Measurements from ENCODE around the gene SCAMP2. TPM values are rescaled to one million over a fixed set of nuclear protein-coding genes. Genes with fewer than 3 reads are reported as not detected.

The SCAMP2 gene
- total RNA-seq, 2 experiments from 2014 or later = 57.8 to 58.9 TPM

GRCh38 chr15:74843445-74843828 is 29.7 kb downstream of the SCAMP2 start:
- TF ChIP-seq CTCF (IDR thresholded peaks at IDR 0.05) = no peak
- POLR2A ChIA-PET = interaction anchor here (0.6 to 4.5 kb wide), 8 partner anchors 8 to 94 kb away, joined by 3 to 18 read pairs (median 4); partner anchors contain the start of gene COX5A
- Mint-ChIP-seq H3K9me3 (no peaks in the 10 kb centered on the region), H3K27ac (peak overlapping the region; percentile 94), H3K4me1 (ENCODE audit: low read depth) (peaks cover 44% of the 10 kb centered on the region), H3K27me3 (no peaks in the 10 kb centered on the region), H3K4me3 (peak overlapping the region; percentile 90), H3K36me3 (ENCODE audit: low read depth) (peaks cover 25% of the 10 kb centered on the region)
- CTCF ChIA-PET = interaction anchor here (0.6 to 4.7 kb wide), 14 partner anchors 15 to 212 kb away, joined by 3 to 38 read pairs (median 4); partner anchors contain the start of genes MPI and RPP25
- intact Hi-C loops (cut with micrococcal nuclease) = loop anchor here (5.0 kb wide), 1 partner anchor 61 kb away; the partner anchor contains the start of gene CSK
- DNase-seq (no peak), ATAC-seq (no peak)

- peak; percentile 92 for ATAC-seq
- intact Hi-C loops (cut with micrococcal nuclease) = loop anchor here (5.0 kb wide), 1 partner anchor 61 kb away; the partner anchor contains the start of gene CSK
- peak; percentile 89 for TF ChIP-seq CTCF (IDR thresholded peaks at IDR 0.05)
- H3K4me3 Mint-ChIP-seq = peak within 1 kb of the TSS; percentile 90
- H3K27me3 Mint-ChIP-seq = no peaks in the 10 kb centered on the region
- no peaks in the 10 kb centered on the region for H3K9me3 Mint-ChIP-seq
- DNase-seq = peak; percentile 94
- ChIA-PET CTCF (interaction anchor here (0.8 to 4.7 kb wide), 19 partner anchors 15 to 228 kb away, joined by 3 to 38 read pairs (median 4); partner anchors contain the start of genes CPLX3, MPI and RPP25), POLR2A (interaction anchor here (0.6 to 4.5 kb wide), 12 partner anchors 9 to 117 kb away, joined by 3 to 18 read pairs (median 4); partner anchors contain the start of gene COX5A)
- H3K27ac Mint-ChIP-seq = peak within 1 kb of the TSS; percentile 94
- peaks cover 44% of the 10 kb centered on the region for H3K4me1 Mint-ChIP-seq (ENCODE audit: low read depth)
- peaks cover 24% of the 10 kb centered on the region for H3K36me3 Mint-ChIP-seq (ENCODE audit: low read depth)
Observed at GRCh38 chr15:74842581-74843444, 30.4 kb downstream of the SCAMP2 start, which contains the start of gene ULK3. Gene ULK3 (minus strand): TSS chr15:74843156. CDS start chr15:74843105, 51 bp downstream.

GRCh38 chr15:74841891-74842373 is 31.2 kb downstream of the SCAMP2 start:
- peak overlapping the region; percentile 90 for H3K4me3 Mint-ChIP-seq
- ChIA-PET POLR2A (interaction anchor here (0.6 to 3.5 kb wide), 8 partner anchors 11 to 116 kb away, joined by 3 to 12 read pairs (median 3); partner anchors contain the start of gene COX5A), CTCF (interaction anchor here (0.9 to 4.7 kb wide), 12 partner anchors 15 to 227 kb away, joined by 3 to 38 read pairs (median 4); partner anchors contain the start of gene CPLX3)
- H3K4me1 Mint-ChIP-seq (ENCODE audit: low read depth) = peaks cover 44% of the 10 kb centered on the region
- peaks cover 20% of the 10 kb centered on the region for H3K36me3 Mint-ChIP-seq (ENCODE audit: low read depth)
- H3K27me3 Mint-ChIP-seq = no peaks in the 10 kb centered on the region
- H3K27ac Mint-ChIP-seq = peak overlapping the region; percentile 82
- no peaks in the 10 kb centered on the region for H3K9me3 Mint-ChIP-seq
- DNase-seq (no peak), ATAC-seq (no peak)
- intact Hi-C loops (cut with micrococcal nuclease) = loop anchor here (5.0 kb wide), 1 partner anchor 60 kb away; the partner anchor contains the start of gene CSK
- TF ChIP-seq CTCF (IDR thresholded peaks at IDR 0.05) = no peak

- no peak for ATAC-seq
- H3K9me3 Mint-ChIP-seq = no peaks in the 10 kb centered on the region
- peaks cover 17% of the 10 kb centered on the region for H3K36me3 Mint-ChIP-seq (ENCODE audit: low read depth)
- DNase-seq = no peak
- peak overlapping the region; percentile 90 for H3K4me3 Mint-ChIP-seq
- no peak for TF ChIP-seq CTCF (IDR thresholded peaks at IDR 0.05)
- POLR2A ChIA-PET = interaction anchor here (0.6 to 3.5 kb wide), 6 partner anchors 10 to 115 kb away, joined by 3 to 12 read pairs (median 4); no protein-coding TSS in a partner anchor
- intact Hi-C loops (cut with micrococcal nuclease) = loop anchor here (5.0 kb wide), 1 partner anchor 59 kb away; the partner anchor contains the start of gene CSK
- CTCF ChIA-PET = interaction anchor here (1.1 to 4.7 kb wide), 5 partner anchors 42 to 207 kb away, joined by 4 to 38 read pairs (median 7); no protein-coding TSS in a partner anchor
- peaks cover 42% of the 10 kb centered on the region for H3K4me1 Mint-ChIP-seq (ENCODE audit: low read depth)
- peak overlapping the region; percentile 9 for H3K27ac Mint-ChIP-seq
- no peaks in the 10 kb centered on the region for H3K27me3 Mint-ChIP-seq
Observed at GRCh38 chr15:74840851-74841775, 32.1 kb downstream of the SCAMP2 start.
